GM19193 (cell line): ENCODE measurements around the gene CPOX.
A peak's percentile ranks its signal among the peaks of the same experiment; 100 is the strongest.

Experiments
- POLR2A ChIP-seq: IDR thresholded peaks from 4 replicates; pipeline ENCODE4 v1.6.1; 2011; ENCODE audit not compliant: insufficient read depth, insufficient read length; ENCODE audit errors: extremely low read depth

CPOX gene

DNA sequence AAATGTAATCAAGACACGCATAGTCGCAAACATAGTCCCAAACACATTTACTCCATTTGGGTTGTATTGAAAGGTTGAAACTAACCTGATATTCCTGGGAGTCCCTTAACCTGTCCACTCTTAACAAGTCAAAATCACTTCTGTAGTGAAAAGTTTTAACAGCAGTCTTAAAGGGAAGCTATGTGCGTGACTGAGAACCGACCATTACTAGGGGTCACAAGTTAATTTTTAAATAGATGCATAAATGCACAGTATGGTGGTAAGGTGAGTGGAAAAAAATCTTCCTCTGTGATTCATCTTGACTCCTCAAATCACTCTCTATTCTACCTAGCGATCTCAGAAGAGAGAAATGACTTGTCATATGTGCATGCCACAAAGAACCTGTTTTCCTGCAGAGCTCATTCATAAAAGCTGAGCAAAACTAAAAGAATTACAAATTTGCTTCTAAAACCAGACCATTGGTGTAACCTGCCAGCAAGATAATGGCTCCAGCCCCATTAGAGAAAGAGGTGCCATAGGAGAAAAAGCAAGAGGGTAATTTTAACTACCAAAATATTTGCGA lies 56.9 kb downstream of the CPOX start:
- peak; percentile 68 for TF ChIP-seq POLR2A

DNA sequence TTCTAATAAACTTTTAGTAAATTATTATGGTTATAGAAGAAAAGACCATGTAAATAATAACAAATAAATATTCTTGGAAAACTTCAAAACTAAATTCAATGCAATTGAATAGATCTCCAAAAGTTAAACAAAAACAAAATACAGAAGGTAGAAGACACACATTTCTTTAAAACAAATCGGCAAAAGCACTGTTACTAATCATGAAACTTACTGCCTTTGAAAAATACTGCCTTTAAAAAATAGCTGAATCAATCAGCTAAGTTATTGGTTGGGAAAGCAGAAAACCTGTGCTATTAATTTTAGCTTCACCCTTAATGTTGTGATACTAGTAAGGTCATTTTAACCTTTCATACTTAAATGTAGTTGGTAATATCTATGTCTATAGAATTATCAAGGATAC lies 58.7 kb downstream of the CPOX start:
- peak; percentile 24 for TF ChIP-seq POLR2A

DNA sequence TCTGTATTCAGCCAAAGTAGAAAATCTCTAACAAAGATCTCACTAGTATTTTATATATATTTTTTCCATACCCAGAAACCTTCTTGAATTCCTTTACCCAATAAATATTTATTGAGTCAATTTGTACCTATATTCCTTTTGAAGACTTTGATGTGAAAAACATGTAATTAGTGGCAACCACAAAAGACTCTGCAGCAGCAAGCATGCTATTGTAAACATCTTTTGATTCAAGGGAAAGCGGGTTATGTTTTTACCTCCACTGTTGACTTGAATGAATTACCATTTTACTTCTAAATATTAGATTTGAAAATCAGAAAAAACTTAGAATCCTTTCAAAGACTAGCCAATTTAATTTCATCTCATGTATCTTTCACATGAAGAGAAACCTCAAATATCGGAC lies 59.2 kb downstream of the CPOX start:
- no peak for TF ChIP-seq POLR2A

DNA sequence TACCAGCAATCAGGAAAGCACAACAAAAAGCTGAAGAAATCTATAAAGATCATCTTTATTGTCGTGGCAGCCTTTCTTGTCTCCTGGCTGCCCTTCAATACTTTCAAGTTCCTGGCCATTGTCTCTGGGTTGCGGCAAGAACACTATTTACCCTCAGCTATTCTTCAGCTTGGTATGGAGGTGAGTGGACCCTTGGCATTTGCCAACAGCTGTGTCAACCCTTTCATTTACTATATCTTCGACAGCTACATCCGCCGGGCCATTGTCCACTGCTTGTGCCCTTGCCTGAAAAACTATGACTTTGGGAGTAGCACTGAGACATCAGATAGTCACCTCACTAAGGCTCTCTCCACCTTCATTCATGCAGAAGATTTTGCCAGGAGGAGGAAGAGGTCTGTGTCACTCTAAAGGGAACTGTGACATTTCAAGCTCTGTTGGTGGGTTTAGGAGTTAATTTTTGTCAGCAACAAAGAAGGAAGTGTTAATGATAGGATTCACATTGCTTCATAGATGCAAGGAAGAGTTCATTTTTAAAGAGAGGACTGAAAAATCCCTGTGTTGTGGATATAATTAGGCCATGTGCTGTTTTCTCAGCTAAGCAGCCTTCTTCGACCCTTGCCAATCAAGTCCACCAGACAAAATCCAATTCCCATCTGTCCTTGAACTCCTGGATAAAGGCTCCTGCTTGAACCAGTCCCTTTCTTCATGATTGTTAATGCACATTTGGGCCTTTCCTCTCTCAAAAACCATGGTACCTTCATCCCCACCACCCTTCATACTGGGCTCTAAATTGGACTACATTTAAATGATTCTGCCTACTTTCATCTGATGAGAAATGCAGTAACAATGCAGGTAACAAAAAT lies 60.5 kb downstream of the CPOX start:
- no peak for TF ChIP-seq POLR2A

DNA sequence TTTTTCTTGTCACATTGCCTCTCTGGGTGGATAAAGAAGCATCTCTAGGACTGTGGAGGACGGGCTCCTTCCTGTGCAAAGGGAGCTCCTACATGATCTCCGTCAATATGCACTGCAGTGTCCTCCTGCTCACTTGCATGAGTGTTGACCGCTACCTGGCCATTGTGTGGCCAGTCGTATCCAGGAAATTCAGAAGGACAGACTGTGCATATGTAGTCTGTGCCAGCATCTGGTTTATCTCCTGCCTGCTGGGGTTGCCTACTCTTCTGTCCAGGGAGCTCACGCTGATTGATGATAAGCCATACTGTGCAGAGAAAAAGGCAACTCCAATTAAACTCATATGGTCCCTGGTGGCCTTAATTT lies 61.2 kb downstream of the CPOX start:
- peak; percentile 77 for TF ChIP-seq POLR2A

DNA sequence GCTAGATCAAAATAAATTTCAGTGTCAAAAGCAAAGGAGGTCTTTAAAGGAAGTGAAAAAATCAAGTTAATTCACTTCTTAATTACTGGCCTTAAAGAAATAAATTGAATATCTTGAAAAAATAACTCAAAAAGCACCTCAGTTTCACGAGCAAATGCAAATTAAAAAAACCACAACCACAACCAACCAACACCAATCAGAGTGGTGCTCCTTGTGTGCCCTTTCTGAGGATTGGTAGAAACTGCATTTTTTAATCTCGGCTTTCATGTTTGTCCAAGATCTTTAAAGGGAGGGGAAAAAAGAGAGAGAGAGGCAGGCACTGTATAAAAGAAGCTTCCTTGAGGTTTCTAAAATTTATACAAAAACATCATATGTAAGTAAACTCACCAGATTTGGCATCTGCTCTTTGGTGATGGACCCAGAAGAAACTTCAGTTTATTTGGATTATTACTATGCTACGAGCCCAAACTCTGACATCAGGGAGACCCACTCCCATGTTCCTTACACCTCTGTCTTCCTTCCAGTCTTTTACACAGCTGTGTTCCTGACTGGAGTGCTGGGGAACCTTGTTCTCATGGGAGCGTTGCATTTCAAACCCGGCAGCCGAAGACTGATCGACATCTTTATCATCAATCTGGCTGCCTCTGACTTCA lies 61.7 kb downstream of the CPOX start, which contains the start of gene GPR15:
Gene GPR15 (plus strand): TSS at position 357 of the 653 bp plus-strand sequence. CDS start 56 bp downstream, at position 413.
- TF ChIP-seq POLR2A = peak; percentile 72

DNA sequence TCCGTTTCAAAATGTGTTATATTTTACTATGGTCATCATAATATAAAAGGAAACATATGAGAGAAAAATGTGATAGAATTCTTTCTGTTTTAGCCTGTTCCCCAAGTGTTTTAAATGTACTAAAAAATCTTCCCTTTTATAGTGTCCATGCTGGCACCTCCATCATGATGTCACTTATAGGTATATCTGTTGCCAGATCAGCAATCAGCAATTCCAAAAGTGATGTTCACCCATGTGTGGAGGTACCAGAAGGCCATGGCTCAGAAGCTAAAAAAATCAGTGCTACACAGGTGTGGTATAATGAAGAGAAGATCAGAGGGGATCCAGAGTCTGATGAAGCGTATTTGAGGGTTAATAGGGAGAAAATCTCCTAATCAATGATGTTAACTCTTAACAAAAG lies 62.7 kb downstream of the CPOX start:
- no peak for TF ChIP-seq POLR2A

DNA sequence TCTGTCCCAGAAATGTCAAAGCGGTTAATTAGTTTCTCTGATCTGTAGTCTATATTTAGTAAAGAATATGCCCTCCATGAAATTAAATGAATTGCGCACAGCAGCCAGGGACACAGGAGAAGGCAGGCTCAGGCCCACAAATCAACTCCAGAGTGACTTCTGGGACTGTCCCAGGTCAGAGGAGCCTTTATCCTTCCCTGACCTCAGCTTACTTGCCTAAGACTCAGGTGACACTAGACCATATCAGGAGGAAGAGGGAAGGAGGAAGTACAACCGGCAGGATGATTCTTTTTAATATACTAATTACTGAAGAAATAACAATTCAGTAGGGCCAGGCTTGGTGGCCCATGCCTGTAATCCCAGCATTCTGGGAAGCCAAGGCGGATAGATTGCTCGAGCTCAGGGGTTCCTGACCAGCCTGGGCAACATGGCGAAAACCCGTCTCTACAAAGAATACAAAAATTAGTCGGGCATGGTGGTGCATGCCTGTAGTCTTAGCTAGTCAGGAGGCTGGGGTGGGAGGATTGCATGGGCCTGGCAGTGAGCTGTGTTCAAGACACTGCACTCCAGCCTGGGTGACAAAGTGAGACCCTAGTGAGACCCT lies 63.5 kb downstream of the CPOX start:
- peak; percentile 37 for TF ChIP-seq POLR2A
